ENCODE results near the gene ACTBL2.
"Not testable (repeated sequence)": the region's sequence is repeated elsewhere in the genome, so short reads cannot be mapped to it uniquely, and the experiment has no call there.

The ACTBL2 gene

GRCh38 chr5:57494104-57495098, 11.8 kb upstream of the ACTBL2 start:
- DNase-seq = peak; percentile 94

DNA sequence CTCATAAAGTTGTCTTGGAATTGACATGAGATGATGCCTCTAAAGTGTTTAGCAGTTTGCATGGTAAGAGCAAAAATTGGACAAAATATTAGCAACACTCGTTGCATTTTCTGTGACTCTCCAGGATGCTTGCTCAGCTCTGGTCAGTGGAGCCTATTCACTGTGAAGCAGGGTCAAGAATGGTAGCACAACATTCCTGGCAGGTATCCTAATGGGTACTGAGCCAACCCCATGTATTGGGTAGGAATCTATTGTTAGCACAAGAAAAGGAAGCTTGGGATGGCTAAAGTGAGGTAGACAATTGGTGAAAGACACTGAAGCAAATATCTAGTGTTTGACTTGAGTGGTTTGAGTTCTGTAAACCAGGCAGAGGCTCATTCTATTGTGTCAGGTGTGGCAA, 10.4 kb upstream of the ACTBL2 start:
- DNase-seq = no peak

DNA sequence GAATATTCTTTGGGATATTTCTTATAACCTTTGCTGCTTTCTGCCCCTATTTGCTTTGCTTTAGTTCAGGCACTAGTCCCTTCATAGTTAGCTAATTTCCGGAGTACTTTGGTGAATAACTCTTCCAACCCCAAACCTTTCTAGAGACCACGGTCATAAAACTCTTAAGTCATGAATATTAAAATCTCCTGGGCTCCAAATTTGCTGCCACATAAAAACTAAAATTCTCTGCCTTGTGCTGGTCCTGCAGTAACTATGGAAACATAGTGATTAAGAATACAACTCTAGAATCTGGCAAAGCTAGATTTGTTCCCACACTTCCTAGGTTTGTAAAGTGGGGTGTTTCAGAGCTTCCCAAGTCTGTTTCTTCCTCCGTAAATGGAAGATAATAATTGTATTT, 10.0 kb upstream of the ACTBL2 start:
- DNase-seq = no peak

DNA sequence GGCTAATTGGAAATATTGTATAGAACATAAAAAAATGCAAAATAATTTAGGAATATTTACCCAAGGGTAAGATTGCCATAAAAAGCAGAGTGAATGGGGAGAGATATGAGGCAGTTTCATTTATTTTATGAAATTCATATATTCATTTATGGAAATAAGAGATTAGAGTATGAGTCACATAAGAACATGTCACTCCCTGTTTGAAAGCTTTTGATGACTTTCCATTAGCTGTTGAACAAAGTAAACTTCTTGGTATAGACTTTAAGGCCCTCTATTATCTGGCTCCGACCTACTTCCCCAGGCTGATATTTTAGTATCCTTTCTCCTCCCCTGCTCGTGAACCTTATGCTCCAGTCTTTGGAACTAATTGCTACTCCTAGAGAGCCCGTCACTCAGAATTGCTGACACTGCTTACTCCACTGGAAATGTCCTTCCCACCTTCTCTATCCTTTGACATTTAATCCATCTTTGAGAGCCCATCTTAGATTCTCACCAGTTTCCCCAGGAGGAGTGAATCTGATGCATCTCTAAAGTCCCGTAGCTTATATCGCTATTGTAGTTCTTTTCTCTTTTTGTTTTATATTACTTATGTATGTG, 8.9 kb upstream of the ACTBL2 start:
- DNase-seq = no peak

- DNase-seq = no peak
Measured at GRCh38 chr5:57488215-57488955, 5.8 kb upstream of the ACTBL2 start.

DNA sequence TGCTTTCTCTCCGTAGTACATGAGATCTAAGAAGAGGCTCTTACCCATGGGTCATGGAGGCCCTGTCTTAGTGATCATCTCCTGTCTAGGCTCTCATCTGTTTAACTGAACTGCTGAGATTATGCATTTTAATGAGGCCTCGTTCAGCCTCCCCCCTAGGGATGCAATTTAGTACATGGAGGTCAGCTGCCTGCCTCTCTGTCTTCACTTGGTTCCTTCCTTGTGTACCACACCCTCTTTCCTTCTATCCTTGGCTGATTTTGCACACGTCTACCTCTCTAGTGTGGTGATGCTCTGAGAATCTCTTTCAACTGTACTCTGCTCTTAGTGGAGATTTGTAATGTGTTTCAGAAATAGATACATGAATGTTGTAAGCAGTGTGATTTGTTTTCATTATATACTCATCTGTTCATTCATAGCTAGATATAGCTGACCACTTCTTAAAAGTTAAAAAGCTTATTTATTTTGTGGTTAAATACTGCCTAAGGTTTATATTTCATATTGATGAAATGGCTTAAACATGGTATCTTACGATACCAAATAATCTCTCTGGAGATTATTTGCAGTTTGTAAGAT, 3.5 kb upstream of the ACTBL2 start:
- no peak for DNase-seq

GRCh38 chr5:57478826-57479225, 3.8 kb downstream of the ACTBL2 start:
- no peak for DNase-seq

DNA sequence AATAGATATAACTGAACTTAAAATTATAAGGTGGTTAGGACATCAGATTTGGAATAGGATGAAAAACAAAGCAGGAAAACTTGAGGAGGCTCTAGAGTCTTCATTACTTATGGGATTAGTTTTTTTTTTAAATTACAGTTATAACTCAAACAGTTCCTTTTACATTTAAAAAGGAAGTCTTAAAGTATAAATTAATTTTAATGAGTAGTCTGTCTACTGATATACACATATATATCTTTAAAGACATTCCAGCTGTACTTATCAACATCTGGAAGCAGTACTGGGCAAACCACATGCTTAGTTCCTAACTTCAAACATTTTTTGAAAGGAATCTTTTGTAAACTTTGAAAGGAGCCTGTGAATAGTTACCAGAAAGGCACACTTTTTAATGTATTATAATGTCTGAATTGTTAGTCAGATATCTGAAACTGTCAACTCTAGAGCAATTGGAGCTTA, 6.0 kb downstream of the ACTBL2 start:
- DNase-seq = no peak

DNA sequence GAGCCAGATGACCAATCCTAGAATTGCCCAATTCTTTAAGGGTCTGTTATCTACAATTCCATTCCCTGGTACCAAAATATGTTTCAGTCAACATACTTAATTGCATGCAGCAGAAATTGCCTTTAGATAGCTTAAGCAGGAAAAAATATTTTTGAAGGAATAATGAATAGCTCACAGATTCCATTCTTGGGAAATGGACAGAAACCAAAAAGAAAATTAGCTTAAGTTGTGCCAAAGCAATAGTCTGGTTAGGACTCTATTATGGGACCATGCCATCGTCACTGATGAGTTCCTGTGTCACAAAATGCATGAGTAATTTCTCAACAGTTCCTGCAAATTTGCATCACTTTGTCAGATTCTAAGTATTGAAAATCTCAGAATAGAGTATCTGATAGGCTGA, 12.3 kb downstream of the ACTBL2 start:
- DNase-seq = no peak

GRCh38 chr5:57468481-57469163, 14.0 kb downstream of the ACTBL2 start:
- no peak for DNase-seq

- DNase-seq = no peak
Measured at GRCh38 chr5:57466544-57466943, 16.1 kb downstream of the ACTBL2 start.

- DNase-seq = not testable (repeated sequence)
Measured at GRCh38 chr5:57460056-57460455, 22.6 kb downstream of the ACTBL2 start.

GRCh38 chr5:57458443-57458842, 24.2 kb downstream of the ACTBL2 start:
- DNase-seq = no peak

- no peak for DNase-seq
Measured at GRCh38 chr5:57456531-57457135, 26.0 kb downstream of the ACTBL2 start.

DNA sequence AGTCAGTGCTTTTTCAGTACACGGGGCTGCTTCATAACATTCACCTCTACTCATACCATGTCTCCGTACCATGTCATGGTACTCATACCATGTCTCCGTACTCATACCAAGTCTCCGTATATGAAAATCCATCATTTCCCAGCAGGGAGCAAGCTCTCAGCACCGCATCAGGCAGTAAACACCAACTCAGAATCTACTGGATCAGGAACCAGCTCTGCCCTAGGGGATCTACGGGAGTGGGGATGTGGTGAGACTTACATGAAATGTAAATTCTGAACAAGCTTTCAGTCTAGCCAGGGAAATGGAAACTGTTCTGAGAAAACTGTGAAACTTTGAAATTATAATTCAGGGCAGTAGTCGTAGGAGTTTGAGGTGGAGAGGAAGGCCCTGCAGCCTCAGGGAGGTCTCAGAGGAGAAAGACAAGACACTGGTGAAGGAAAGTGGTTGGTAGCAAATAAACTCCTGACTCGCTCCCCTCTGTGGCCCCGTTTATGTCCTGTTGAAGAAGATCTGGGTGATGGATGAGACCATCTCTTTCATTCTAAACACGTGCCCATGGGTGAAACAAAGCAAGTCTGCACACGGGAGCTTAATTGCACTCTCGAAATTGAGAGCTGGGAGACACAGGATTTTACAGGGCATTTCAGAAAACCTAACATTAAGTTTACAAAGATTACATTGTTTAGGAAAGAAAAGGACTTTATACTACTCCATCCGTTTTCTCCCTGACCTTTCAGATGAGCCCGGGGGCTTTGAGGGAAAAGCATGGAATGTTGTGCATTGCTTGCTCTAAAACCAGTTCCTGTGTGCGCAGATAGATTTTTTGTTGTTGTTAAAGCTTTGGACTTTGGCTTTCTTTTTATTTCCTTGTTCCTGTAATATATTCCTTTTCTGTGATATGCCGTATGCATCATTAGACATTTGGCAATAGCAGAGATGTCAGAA, 26.8 kb downstream of the ACTBL2 start:
- DNase-seq = no peak

GRCh38 chr5:57454896-57455295, 27.7 kb downstream of the ACTBL2 start:
- no peak for DNase-seq

GRCh38 chr5:57453728-57454127, 28.9 kb downstream of the ACTBL2 start:
- no peak for DNase-seq

- DNase-seq = no peak
Measured at GRCh38 chr5:57452885-57453284, 29.7 kb downstream of the ACTBL2 start.

DNA sequence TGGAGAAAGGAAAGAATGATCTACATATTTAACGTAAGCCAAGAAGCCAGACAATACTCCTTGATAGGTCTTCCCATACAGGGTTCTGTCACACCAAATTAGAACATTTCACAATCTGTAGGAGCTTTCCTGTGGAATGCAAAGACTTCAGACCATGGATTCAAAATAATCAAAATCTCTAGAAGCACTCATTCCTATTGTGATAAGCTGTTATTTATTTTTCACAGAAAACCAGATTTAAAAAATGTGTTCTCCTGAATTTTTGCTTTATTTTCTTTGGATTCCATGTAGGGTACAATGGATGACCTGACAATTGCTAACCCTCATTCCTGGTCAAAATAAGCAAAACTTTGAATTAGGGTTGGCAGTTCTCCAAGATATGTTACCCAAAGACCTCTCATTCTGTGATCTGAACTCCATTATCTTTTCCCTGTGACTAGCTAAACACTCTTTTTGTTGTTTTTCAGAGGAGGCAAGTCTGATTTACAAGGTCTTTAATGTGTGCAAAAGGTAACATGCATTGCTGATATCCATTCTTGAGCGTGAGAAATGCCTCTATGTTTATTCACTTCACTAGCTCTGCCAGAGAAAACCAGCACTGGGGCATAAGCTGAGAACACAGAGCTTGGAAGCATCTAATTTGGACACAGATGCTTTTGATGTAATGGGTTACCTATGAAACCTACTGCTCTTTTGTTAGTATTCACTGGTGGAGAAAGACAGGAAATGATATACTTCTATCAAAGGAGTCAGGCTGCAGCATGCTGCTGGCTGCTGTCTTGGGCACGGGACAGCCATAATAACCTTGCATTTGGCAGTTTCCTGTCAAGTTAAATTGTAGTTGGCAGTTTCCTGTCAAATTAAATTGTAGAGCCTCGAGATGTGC, 31.4 kb downstream of the ACTBL2 start:
- peak; percentile 61 for DNase-seq

- no peak for DNase-seq
Measured at GRCh38 chr5:57448751-57449150, 33.9 kb downstream of the ACTBL2 start.
